HG03095 (cell line): ENCODE data around the gene PLCL1.
"Not testable (repeated sequence)": the region's sequence is repeated elsewhere in the genome, so short reads cannot be mapped to it uniquely, and the experiment has no call there.

Experiments used
- ATAC-seq: cut with Tn5 transposase; IDR thresholded peaks from one replicate; pipeline ENCODE4 v1.9.1; 2021; ENCODE audit warnings: moderate library complexity; ENCODE audit not compliant: unreplicated experiment

Gene PLCL1

DNA sequence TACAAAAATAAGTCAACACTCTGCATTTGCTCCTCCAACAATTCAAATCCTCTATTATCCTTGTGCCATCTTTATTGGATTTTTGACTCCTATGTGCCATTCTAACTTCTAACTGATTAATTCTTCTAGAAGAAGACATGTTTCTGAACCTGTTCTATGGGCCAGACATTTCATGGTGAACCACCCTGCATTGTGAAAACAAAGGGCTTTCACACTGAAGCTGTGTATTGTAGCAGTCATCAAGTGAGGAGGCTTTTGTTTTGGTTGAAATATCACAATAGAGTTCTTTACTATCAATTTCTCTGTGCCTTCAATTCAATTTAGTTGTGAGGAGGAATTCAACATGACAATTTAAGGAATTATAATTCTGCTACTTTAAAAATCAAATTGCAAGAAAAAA, 357.9 kb downstream of the PLCL1 start:
- ATAC-seq, result no peak

DNA sequence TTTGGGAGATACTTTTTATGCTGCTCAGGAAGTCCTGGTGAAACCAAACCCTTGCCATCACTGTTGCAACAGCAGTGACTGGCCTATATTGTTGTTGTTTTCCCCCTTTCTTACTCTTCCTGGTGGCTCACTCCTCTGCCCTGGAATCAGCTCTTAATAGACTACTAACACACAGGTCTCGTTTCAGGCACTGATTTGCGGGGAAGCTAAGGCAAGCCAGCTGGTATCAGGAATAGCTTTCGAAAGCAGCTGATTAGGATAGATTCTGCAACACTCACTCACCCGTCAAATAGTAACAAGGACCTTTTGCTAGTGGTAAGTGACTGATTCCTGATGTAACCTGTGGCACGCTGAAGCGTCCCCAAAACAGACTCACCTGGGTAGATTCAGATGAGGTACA, 360.4 kb downstream of the PLCL1 start:
- no peak for ATAC-seq

DNA sequence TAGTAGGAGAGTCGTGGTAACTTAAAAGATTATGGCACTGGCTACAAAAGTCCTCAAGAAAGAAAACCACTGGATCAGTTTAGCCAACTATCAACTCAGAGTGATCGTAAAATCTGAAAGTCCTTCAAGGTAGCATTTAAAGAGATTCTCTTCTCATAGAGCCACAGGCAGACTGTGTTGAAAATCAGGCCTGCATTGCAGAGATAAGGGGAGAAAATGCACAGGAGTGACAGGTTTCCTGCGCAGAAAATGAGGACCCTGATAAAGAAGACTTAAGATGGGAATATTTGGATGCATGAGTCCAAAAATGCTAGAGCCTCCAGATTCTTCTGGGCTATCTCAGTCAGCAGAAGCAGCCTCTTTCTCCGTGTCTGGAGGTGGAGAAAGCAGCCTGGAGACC, 360.9 kb downstream of the PLCL1 start:
- ATAC-seq, result no peak

DNA sequence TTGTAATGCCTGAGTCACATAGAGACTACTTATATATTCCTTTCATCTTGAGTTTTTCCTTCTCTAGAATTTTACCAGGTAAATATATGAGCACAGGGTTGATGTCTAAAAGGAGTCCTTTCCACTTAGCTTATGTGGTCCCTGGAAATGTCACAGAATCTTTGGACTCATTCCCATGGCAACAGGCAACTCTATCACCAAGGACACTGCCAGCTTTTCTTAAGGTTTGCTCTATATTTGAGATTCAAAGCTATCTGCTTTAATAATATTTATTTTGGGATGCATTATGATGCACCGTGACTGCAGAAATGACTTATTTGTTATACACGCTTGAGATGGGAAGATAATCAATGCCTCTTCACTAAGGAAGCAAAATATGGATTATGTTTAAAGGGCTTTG, 363.0 kb downstream of the PLCL1 start:
- no peak for ATAC-seq

DNA sequence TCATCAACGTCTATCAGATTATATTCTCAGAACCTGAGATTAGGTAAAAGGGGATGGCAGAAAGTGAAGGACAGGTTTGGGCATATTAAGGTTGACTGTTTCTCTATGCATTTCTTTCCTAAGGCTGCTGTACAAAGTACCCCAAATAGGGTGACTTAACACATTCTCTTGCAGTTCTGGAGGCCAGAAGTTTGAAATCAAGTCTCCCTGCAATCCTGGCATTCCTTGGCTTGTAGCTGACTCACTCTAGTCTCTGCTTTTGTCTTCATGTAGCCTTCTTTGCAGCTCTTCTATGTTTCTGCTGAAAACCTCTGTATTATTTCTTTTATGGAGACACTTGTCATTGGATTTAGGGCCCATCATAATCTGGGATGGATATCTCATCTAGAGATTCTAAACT, 364.3 kb downstream of the PLCL1 start:
- ATAC-seq, result no peak

DNA sequence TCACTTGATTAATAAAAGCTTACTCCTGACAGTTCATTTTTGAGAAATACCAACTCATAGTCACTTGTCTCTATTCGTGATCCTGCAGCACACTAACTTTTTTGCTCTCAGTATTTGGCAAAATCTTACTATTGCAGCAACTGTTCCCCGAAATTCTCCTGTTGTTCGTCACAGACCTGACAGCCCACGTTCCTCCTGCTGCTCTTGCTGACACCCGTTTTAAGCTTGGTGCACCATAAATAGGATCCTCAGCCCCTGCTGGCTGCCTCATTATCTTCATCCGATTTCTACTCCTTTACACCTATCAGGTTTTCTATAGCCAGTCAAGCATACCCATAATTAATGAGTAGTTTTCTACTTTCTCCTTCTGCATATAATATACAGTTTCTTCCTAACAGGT, 368.8 kb downstream of the PLCL1 start:
- no peak for ATAC-seq

- no peak for ATAC-seq
These were observed 369.5 kb downstream of the PLCL1 start for GRCh38 chr2:198173864-198174263.

GRCh38 chr2:198175271-198175670, 370.9 kb downstream of the PLCL1 start:
- no peak for ATAC-seq

DNA sequence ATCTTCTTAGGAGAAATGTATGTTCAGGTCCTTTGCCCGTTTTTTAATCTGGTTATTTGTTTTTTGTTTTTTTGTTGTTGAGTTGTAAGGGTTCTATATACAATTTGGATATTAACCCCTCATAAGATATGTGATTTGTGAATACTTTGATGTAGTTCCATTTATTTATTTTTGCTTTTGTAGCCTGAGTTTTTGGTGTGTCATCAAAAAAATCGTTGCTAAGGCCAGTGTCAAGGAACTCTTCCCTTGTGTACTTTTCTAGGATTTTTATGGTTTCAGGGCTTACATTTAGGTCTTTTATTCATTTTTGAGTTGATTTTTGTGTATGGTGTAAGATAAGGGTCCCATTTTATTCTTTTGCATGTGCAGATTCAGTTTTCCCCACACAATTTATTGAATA, 372.6 kb downstream of the PLCL1 start:
- no peak for ATAC-seq

DNA sequence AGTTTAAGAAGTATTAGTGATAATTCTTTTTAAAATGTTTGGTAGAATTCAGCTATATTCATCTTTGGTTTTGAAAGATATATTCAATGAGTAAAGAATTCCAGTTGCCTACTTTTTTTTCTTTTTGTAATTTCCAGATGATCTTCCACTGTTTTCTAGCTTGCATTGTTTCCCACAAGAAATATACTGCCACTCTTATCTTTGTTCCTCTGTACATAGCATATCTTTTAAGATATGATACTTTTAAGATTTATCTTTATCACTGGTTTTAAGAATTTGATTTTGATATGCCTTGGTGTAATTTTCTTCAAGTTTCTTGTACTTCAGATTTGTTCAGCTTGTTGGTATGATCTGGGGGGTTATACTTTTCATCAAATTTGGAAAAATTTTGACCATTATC, 374.4 kb downstream of the PLCL1 start:
- ATAC-seq, result no peak

DNA sequence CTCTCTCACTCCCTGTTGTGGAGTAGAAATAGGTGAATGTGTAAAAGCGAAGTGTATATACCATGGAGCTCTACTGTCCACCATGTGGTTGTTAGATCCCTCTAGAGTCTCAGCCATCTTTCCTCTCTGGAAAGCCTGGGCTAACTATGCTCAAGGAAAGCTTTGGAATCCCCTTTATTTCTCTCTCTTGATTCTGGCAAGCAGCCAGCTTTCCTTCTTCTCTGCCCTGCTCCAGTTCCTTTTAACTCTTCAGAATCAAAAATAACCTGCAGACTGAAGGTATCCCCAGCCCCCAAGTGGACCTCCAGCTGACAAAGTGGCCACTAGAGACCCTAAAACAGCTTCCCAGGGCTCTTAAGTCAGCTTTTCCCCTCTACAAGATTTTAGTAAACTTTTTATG, 381.9 kb downstream of the PLCL1 start:
- no peak for ATAC-seq

DNA sequence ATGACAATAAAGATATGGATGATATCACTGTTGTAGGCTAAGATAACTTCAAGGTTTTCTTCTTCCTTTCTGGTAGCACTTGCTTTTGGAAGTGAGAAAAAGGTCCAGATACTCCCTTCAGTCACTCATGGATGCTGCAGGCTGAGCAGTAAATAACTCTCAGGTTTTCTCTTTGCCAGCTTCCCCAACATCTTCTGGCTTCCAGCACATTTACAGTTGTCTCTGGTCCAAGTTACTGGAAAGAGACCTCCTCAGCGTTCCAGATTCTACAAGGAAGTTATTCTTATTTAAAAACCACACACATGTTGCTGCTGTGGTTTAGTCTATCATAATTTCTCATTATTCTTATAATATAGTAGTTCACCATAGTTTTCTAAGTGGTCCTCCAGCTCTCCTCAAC, 383.4 kb downstream of the PLCL1 start:
- no peak for ATAC-seq

DNA sequence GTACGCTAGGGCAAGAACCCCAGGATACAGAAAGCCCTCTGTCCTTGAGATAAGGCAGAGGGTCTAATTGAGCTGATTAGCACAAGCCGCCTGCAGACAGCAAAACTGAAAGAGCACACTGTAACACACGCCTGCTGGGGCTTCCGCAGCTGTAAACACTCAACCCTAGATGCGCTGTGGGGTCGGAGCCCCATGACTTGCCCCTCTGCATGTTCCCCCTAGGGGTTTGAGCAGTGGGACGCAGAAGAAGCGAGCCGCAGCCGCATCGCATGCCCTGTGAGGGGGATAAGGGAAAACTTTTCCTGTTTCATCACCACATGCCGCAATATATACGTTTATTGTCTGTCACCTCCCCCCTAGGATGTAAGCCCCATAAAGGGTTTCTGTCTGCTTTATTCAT, 384.6 kb downstream of the PLCL1 start:
- no peak for ATAC-seq

DNA sequence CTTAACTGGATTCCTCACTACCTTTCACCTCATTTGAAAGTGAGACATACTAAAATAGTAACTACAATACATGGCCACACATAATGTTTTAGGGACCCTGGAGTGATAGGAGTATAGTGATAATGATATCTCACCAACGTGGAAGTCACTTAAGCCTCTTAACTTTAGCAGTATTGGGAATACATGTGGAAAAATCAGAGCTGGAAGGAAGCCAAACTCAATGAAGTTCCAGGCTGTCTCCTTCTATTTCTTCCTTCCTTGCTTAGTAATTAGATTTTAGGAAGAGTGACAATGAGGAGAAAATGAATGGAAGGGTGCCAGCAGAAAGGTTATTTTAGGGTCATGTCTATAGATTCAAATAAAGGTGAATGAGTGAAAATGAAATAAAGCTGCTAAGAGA, 387.3 kb downstream of the PLCL1 start:
- ATAC-seq, result no peak

DNA sequence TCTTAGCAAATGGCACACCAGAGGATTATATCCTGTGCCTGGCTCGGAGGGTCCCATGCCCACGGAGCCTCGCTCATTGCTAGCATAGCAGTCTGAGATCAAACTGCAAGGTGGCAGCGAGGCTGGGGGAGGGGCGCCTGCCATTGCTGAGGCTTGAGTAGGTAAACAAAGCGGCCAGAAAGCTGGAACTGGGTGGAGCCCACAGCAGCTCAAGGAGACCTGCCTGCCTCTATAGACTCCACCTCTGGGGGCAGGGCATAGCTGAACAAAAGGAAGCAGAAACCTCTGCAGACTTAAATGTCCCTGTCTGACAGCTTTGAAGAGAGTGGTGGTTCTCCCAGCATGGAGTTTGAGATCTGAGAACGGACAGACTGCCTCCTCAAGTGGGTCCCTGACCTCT, 392.2 kb downstream of the PLCL1 start:
- ATAC-seq, result not testable (repeated sequence)
